Activated T-cell treated with anti-CD3 and anti-CD28 coated beads, Interleukin-2, amount 50 U/mL, for 4 hours (primary cell): ENCODE data around the gene RNF34. TPM values are rescaled to one million over a fixed set of nuclear protein-coding genes. Genes with fewer than 3 reads are reported as not detected.

ENCODE experiments used
- ATAC-seq, 2 donors: fragments of 200-7000 bp; cut with Tn5 transposase; one replicate each; pipeline ENCODE4 v1.10.0; 2021
- DNase-seq: peaks from one replicate; pipeline ENCODE4 v3.0.0-alpha.2; 2020
- H3K27me3 Mint-ChIP-seq: one replicate; pipeline ENCODE4 v1.8.0; 2021; ENCODE audit warnings: low read depth, mixed read lengths
- H3K36me3 Mint-ChIP-seq: one replicate; pipeline ENCODE4 v1.8.0; 2022; ENCODE audit warnings: mixed read lengths; ENCODE audit not compliant: insufficient read depth
- H3K4me1 Mint-ChIP-seq: one replicate; pipeline ENCODE4 v1.8.0; 2021; ENCODE audit warnings: low read depth, mixed read lengths
- H3K4me3 Mint-ChIP-seq: one replicate; pipeline ENCODE4 v1.8.0; 2021; ENCODE audit warnings: mild to moderate bottlenecking, moderate library complexity, mixed read lengths
- H3K9me3 Mint-ChIP-seq: one replicate; pipeline ENCODE4 v1.8.0; 2021; ENCODE audit warnings: mixed read lengths
- total RNA-seq, 3 donors: library from RNA; stranded (reverse); gene quantifications; one replicate each; pipeline ENCODE4 v1.2.1, GENCODE V29; 2021

Gene RNF34
- total RNA-seq, 3 donors from 2014 or later: 69.8 to 84.3 (median 71.9) TPM

GRCh38 chr12:121403721-121404120 is 3.8 kb downstream of the RNF34 start:
- Mint-ChIP-seq H3K4me3 (no peak overlapping the region), H3K4me1 (peaks cover 55% of the 10 kb centered on the region), H3K9me3 (no peaks in the 10 kb centered on the region), H3K36me3 (peaks cover 30% of the 10 kb centered on the region), H3K27me3 (no peaks in the 10 kb centered on the region)
- DNase-seq (no peak), ATAC-seq (no peak)

GRCh38 chr12:121404734-121405133 is 4.8 kb downstream of the RNF34 start:
- no peak for DNase-seq
- Mint-ChIP-seq H3K36me3 (peaks cover 30% of the 10 kb centered on the region), H3K4me3 (no peak overlapping the region), H3K9me3 (no peaks in the 10 kb centered on the region), H3K27me3 (no peaks in the 10 kb centered on the region), H3K4me1 (peaks cover 56% of the 10 kb centered on the region)
- no peak for ATAC-seq

GRCh38 chr12:121405211-121405610 is 5.3 kb downstream of the RNF34 start:
- Mint-ChIP-seq H3K36me3 (peaks cover 30% of the 10 kb centered on the region), H3K4me3 (no peak overlapping the region), H3K27me3 (no peaks in the 10 kb centered on the region), H3K4me1 (peaks cover 56% of the 10 kb centered on the region), H3K9me3 (no peaks in the 10 kb centered on the region)
- ATAC-seq (no peak), DNase-seq (no peak)

GRCh38 chr12:121413917-121414316 is 14.0 kb downstream of the RNF34 start:
- peaks cover 23% of the 10 kb centered on the region for H3K4me1 Mint-ChIP-seq
- DNase-seq (no peak), ATAC-seq (no peak)
- no peaks in the 10 kb centered on the region for H3K27me3 Mint-ChIP-seq
- no peaks in the 10 kb centered on the region for H3K9me3 Mint-ChIP-seq
- H3K4me3 Mint-ChIP-seq: no peak overlapping the region
- peaks cover 16% of the 10 kb centered on the region for H3K36me3 Mint-ChIP-seq

GRCh38 chr12:121417847-121418246 is 17.9 kb downstream of the RNF34 start:
- Mint-ChIP-seq H3K27me3 (no peaks in the 10 kb centered on the region), H3K4me3 (no peak overlapping the region), H3K4me1 (peaks cover 14% of the 10 kb centered on the region), H3K9me3 (no peaks in the 10 kb centered on the region), H3K36me3 (peaks cover 35% of the 10 kb centered on the region)
- ATAC-seq: no peak
- DNase-seq: no peak

- Mint-ChIP-seq H3K4me3 (no peak overlapping the region), H3K36me3 (peaks cover 49% of the 10 kb centered on the region), H3K27me3 (no peaks in the 10 kb centered on the region), H3K9me3 (no peaks in the 10 kb centered on the region), H3K4me1 (peaks cover 9% of the 10 kb centered on the region)
- ATAC-seq (no peak), DNase-seq (no peak)
Observed at GRCh38 chr12:121420109-121420508, 20.2 kb downstream of the RNF34 start.

- ATAC-seq (no peak), DNase-seq (no peak)
- H3K4me3 Mint-ChIP-seq: no peak overlapping the region
- H3K27me3 Mint-ChIP-seq: no peaks in the 10 kb centered on the region
- no peaks in the 10 kb centered on the region for H3K4me1 Mint-ChIP-seq
- peaks cover 44% of the 10 kb centered on the region for H3K36me3 Mint-ChIP-seq
- no peaks in the 10 kb centered on the region for H3K9me3 Mint-ChIP-seq
Observed at GRCh38 chr12:121423253-121423652, 23.3 kb downstream of the RNF34 start.

- Mint-ChIP-seq H3K27me3 (no peaks in the 10 kb centered on the region), H3K36me3 (peaks cover 46% of the 10 kb centered on the region), H3K4me1 (no peaks in the 10 kb centered on the region), H3K9me3 (no peaks in the 10 kb centered on the region), H3K4me3 (no peak overlapping the region)
- no peak for DNase-seq
- no peak for ATAC-seq
Observed at GRCh38 chr12:121423682-121424623, 24.0 kb downstream of the RNF34 start.

- DNase-seq (no peak), ATAC-seq (no peak)
- H3K4me3 Mint-ChIP-seq: no peak overlapping the region
- peaks cover 53% of the 10 kb centered on the region for H3K36me3 Mint-ChIP-seq
- no peaks in the 10 kb centered on the region for H3K27me3 Mint-ChIP-seq
- H3K9me3 Mint-ChIP-seq: no peaks in the 10 kb centered on the region
- no peaks in the 10 kb centered on the region for H3K4me1 Mint-ChIP-seq
Observed at GRCh38 chr12:121424624-121424975, 24.7 kb downstream of the RNF34 start.

- Mint-ChIP-seq H3K36me3 (peaks cover 47% of the 10 kb centered on the region), H3K27me3 (no peaks in the 10 kb centered on the region), H3K9me3 (no peaks in the 10 kb centered on the region), H3K4me3 (no peak overlapping the region), H3K4me1 (peaks cover 2% of the 10 kb centered on the region)
- no peak for ATAC-seq
- DNase-seq: no peak
Observed at GRCh38 chr12:121427556-121428050, 27.7 kb downstream of the RNF34 start.

- no peak for ATAC-seq
- peaks cover 42% of the 10 kb centered on the region for H3K36me3 Mint-ChIP-seq
- H3K9me3 Mint-ChIP-seq: no peaks in the 10 kb centered on the region
Observed at GRCh38 chr12:121428883-121429282, 29.0 kb downstream of the RNF34 start.

GRCh38 chr12:121430833-121431415 is 31.0 kb downstream of the RNF34 start:
- peaks cover 42% of the 10 kb centered on the region for H3K36me3 Mint-ChIP-seq
- H3K4me3 Mint-ChIP-seq: no peak overlapping the region
- peaks cover 2% of the 10 kb centered on the region for H3K4me1 Mint-ChIP-seq
- DNase-seq: no peak
- H3K27me3 Mint-ChIP-seq: no peaks in the 10 kb centered on the region
- ATAC-seq: no peak
- H3K9me3 Mint-ChIP-seq: no peaks in the 10 kb centered on the region

More at GRCh38 chr12:121428883-121429282, 29.0 kb downstream of the RNF34 start:
- Mint-ChIP-seq H3K4me1 (peaks cover 2% of the 10 kb centered on the region), H3K27me3 (no peaks in the 10 kb centered on the region), H3K4me3 (no peak overlapping the region)
- DNase-seq: no peak

GRCh38 chr12:121432740-121433480 is 33.0 kb downstream of the RNF34 start:
- DNase-seq (no peak), ATAC-seq (no peak)
- Mint-ChIP-seq H3K4me1 (peaks cover 2% of the 10 kb centered on the region), H3K9me3 (no peaks in the 10 kb centered on the region), H3K4me3 (no peak overlapping the region), H3K36me3 (peaks cover 48% of the 10 kb centered on the region), H3K27me3 (no peaks in the 10 kb centered on the region)

GRCh38 chr12:121436706-121437105 is 36.8 kb downstream of the RNF34 start:
- Mint-ChIP-seq H3K36me3 (peaks cover 43% of the 10 kb centered on the region), H3K27me3 (no peaks in the 10 kb centered on the region), H3K4me1 (peaks cover 2% of the 10 kb centered on the region), H3K9me3 (no peaks in the 10 kb centered on the region), H3K4me3 (no peak overlapping the region)
- no peak for DNase-seq
- no peak for ATAC-seq
